SKM-1 (cell line): ENCODE results near the gene ACSS1.

Experiments used
- DNase-seq: peaks from one replicate; lab custom pipeline; 2025; ENCODE audit not compliant: unreplicated experiment; lab: John Stamatoyannopoulos, UW

ACSS1 gene

DNA sequence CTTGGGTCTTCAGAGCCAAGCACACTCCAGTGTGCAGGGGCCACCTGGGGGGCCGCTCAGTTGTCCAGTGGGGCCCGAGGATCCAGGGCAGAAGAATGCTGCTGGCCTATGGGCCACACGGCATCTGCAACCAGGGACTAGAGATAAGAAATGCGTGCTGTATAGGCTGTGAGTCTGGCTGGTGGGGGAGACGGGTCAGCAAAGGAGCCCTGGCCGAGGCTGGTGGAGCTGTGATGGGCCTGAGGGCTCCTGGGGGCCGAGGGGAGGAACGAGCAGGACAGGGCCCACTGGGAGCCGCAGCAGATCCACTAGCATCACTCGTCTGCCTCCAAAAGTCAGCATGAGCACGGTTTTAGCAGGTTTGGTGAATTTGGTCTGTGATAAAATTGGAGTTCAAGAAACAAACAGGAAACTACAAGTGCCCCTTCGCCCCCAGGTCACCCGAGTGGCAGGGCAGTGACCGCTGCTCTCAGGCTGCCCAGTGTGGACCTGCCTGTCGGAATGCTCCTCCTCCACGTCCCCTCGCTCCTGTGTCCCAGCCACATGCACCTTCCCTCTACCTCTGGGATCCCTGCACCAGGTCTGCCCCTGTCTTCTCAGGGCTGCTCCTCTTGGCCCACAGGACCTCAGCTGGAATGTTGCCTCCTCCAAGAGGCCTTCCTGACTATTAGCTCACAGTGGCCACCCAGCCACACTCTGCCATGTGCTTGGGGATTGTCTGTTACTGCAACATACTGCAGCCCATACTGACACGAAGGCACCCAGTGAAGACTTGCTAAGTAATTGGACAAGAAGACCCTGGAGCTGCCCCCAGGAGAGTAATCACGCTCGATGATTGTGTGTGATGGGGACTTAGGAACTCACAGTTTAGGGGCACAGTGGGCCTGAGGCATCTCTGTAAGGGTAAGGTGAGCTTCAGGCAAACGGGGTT lies 10.9 kb downstream of the ACSS1 start:
- no peak for DNase-seq

- no peak for DNase-seq
Measured at GRCh38 chr20:25046181-25046641, 11.7 kb downstream of the ACSS1 start.

DNA sequence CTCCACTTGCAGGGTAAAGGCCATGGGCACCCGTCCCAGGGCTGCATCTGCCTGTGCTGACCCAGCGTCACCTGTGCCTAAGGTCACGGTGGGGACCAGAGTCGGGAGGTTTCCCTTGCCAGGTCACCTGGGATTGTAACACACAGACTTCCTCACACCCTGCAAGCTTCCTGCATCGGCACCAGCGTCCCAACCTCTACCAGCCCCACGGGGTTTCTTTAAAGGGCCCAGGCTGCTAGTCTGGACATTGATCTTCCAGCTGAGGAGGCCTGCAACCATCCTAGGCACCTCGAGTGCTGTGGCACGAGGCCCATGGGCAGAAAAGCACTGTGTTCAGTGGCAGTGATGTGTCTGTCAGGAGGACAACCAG lies 12.6 kb downstream of the ACSS1 start:
- no peak for DNase-seq

DNA sequence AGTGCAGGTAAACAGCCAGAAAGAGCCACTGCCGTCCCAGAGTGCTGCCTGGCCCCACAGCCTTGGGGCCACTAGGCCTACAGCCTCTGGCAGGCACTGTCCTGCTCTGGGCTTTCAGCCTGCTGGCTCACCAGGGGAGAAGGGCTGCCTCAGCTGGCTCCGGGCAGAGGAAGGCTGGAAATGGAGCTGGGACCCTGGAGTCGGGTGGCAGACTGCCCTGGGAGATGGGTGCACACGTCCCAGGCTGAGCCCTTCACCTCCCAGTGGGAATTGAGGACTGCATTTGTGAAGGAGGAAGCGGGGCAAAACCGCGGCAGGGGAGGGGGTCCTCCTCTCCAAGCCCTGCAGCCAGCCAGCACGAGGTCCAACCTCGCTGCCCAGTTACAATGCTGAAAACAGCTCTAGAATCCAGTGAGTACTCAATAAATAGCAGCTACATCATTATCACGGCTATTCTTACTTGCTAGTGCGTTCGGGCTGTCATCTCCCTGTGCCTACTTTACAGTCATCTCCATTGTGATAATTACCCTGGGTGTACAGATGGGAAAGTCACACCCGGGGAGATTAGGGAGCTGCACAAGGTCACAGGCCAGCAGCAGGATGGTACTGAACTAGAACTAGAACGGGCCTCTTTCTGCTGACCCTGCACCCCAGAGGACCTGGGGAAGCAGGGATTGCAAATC lies 13.1 kb downstream of the ACSS1 start:
- no peak for DNase-seq

GRCh38 chr20:25044261-25044560 lies 13.7 kb downstream of the ACSS1 start:
- DNase-seq, result no peak

GRCh38 chr20:25043499-25044260 lies 14.3 kb downstream of the ACSS1 start:
- DNase-seq, result no peak

- peak; percentile 86 for DNase-seq
Measured at GRCh38 chr20:25042531-25043498, 15.1 kb downstream of the ACSS1 start.

DNA sequence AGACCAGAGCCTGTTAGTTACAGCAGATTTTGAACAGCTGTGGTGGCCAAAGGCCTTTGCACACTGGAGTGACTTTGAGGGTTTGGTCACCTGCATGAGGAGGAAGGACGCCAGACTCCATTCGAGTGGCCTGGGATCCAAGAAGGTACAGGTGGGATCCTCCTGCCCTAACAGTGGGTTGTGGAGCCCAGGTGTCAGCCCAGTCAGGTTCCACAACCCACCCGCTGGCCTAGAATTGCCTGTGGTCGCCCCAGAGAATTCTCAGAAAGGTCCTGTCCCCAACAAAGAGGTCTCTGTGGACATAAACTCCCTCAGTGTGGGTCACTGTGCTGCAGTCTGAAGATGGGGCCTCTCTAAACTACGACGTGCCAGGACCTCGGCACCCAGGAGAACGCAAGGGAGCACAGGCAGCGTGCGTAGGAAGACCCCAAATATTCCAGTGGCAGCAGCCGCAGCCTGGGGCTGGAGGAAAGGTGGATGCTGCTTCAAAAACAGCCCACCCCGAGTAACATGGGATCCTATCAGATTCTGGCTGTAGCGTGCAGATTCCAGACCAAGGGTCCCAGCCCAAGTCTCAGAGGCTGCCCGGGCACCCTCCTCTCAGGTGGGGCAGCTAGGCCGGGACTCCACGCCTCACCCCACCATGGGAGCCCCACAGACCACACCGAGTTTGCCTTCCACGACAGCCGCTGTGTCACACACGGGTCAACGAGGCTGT lies 16.0 kb downstream of the ACSS1 start:
- DNase-seq, result no peak

GRCh38 chr20:25040438-25040831 lies 17.5 kb downstream of the ACSS1 start:
- no peak for DNase-seq

GRCh38 chr20:25039697-25040437 lies 18.1 kb downstream of the ACSS1 start:
- no peak for DNase-seq

GRCh38 chr20:25038591-25039015 lies 19.3 kb downstream of the ACSS1 start:
- no peak for DNase-seq

GRCh38 chr20:25038103-25038410 lies 19.9 kb downstream of the ACSS1 start:
- DNase-seq, result no peak

GRCh38 chr20:25037288-25038102 lies 20.4 kb downstream of the ACSS1 start:
- no peak for DNase-seq

GRCh38 chr20:25036331-25036936 lies 21.5 kb downstream of the ACSS1 start:
- no peak for DNase-seq

DNA sequence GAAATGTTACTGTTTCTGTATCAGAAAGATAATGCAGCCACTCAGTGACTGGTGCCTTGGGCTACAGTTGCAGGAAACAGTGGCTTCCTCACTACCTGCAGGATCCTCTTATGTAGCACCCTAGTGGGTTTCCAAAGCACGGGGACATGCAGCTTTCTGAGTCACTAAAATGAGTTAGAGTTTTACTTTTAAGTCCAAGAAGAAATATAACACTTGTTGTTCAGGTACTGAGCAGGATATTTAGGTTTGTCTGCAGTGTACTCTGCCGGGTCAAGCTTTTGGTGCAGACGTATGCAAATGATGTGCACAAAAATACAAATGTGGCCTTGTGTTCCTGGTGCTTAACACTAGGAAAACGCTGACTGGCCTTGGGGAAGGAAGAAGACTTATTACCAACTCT lies 22.0 kb downstream of the ACSS1 start:
- DNase-seq, result no peak

DNA sequence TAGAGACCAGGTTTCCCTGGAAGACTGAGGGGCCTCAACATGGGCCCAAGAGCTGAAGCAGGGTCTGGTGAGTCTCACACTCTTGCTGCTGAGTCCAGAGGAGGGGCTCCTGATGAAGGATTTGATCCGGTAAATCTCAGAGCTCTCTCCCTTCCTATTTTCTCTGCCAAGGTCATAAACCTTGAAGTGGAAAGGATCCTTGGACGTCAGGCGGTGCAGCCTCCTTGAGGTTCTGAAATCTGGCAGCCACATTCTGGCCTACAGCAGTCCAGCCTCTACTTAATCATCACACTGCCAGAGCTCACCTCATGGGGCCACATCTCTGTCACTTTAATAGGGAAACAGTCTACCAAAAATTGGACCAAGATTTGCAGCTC lies 24.0 kb downstream of the ACSS1 start:
- DNase-seq, result no peak

GRCh38 chr20:25033265-25033923 lies 24.5 kb downstream of the ACSS1 start:
- DNase-seq, result no peak
